GM23248 (cell line): ENCODE measurements around the gene MICAL2. TPM values are rescaled to one million over a fixed set of nuclear protein-coding genes. Genes with fewer than 3 reads are reported as not detected.
A peak's percentile ranks its signal among the peaks of the same experiment; 100 is the strongest.

Experiments
- DNase-seq: peaks from one replicate; pipeline ENCODE4 v3.0.0-alpha.2; 2015
- H2AFZ ChIP-seq: fragments of 200-600 bp; sonication (generic); 2 replicates; pipeline ENCODE4 v1.6.1; 2016; ENCODE audit warnings: antibody characterized with exemption
- H3F3A ChIP-seq: fragments of 200-600 bp; sonication (generic); 2 replicates; pipeline ENCODE4 v1.6.1; 2016; ENCODE audit warnings: mild to moderate bottlenecking, antibody characterized with exemption, mixed run types; ENCODE audit not compliant: insufficient read depth
- H3K27ac ChIP-seq: fragments of 200-600 bp; sonication (generic); 2 replicates; pipeline ENCODE4 v1.5.1; 2016; ENCODE audit warnings: mild to moderate bottlenecking
- H3K27me3 ChIP-seq: fragments of 200-600 bp; sonication (generic); replicated peaks from 2 replicates; pipeline ENCODE4 v1.6.1; 2016; ENCODE audit warnings: mild to moderate bottlenecking; ENCODE audit not compliant: insufficient read depth
- H3K36me3 ChIP-seq: fragments of 200-600 bp; sonication (generic); 2 replicates; pipeline ENCODE4 v1.6.1; 2016; ENCODE audit warnings: low read depth, mild to moderate bottlenecking
- H3K4me1 ChIP-seq: fragments of 200-600 bp; sonication (generic); 2 replicates; pipeline ENCODE4 v1.6.1; 2016; ENCODE audit warnings: mild to moderate bottlenecking; ENCODE audit not compliant: insufficient read depth
- H3K4me2 ChIP-seq: fragments of 200-600 bp; sonication (generic); one replicate; pipeline ENCODE4 v1.6.1; 2016; ENCODE audit warnings: mild to moderate bottlenecking; ENCODE audit not compliant: unreplicated experiment
- H3K4me3 ChIP-seq: fragments of 200-600 bp; sonication (generic); 2 replicates; pipeline ENCODE4 v1.5.1; 2016; ENCODE audit warnings: mild to moderate bottlenecking
- H3K79me2 ChIP-seq: fragments of 200-600 bp; sonication (generic); 2 replicates; pipeline ENCODE4 v1.6.1; 2016; ENCODE audit warnings: mild to moderate bottlenecking; ENCODE audit not compliant: insufficient read depth
- H3K9ac ChIP-seq: fragments of 200-600 bp; sonication (generic); 2 replicates; pipeline ENCODE4 v1.6.1; 2016; ENCODE audit warnings: mild to moderate bottlenecking
- H3K9me2 ChIP-seq: fragments of 200-600 bp; sonication (generic); 2 replicates; pipeline ENCODE4 v1.6.1; 2016; ENCODE audit warnings: mixed run types, mild to moderate bottlenecking, moderate library complexity; ENCODE audit not compliant: insufficient read depth
- H3K9me3 ChIP-seq: fragments of 200-600 bp; sonication (generic); one replicate; pipeline ENCODE4 v1.6.1; 2017; ENCODE audit warnings: low read depth
- H4K20me1 ChIP-seq: fragments of 200-600 bp; sonication (generic); 2 replicates; pipeline ENCODE4 v1.6.0; 2016; ENCODE audit not compliant: insufficient read depth
- EZH2 ChIP-seq: fragments of 200-600 bp; sonication (generic); IDR thresholded peaks from 2 replicates; pipeline ENCODE4 v1.6.1; 2018; ENCODE audit warnings: antibody characterized with exemption, mild to moderate bottlenecking; ENCODE audit not compliant: insufficient read depth, poor library complexity, severe bottlenecking
- EZH2phosphoT487 ChIP-seq: fragments of 200-600 bp; sonication (generic); IDR thresholded peaks from 2 replicates; pipeline ENCODE4 v1.6.1; 2018; ENCODE audit warnings: antibody characterized with exemption, moderate library complexity, mild to moderate bottlenecking, low read depth; ENCODE audit not compliant: insufficient read depth
- WGBS, 2 experiments: methylation state at CpG; one replicate each; pipeline ENCODE4 v1.1.6; 2015 to 2017; ENCODE audit warnings: low lambda C conversion rate in 2 of 2, low coverage in 1 of 2; ENCODE audit errors: missing lambda C conversion rate in 2 of 2; 5-methylcytosine and 5-hydroxymethylcytosine counted together
- in situ Hi-C: fragments of 300-500 bp; cut with MboI; formaldehyde crosslinking; loops from 2 replicates; pipeline ENCODE4 v1.15.0; 2020
- polyA plus RNA-seq: library from polyadenylated mRNA; unstranded; fragments of >200 nt; fragmentation: Nextera tagmentation; extraction: Ambion mirVana; gene quantifications from 2 replicates; pipeline ENCODE4 v1.2.1, GENCODE V29; 2016
- total RNA-seq: library from RNA; depleted of rRNA; stranded (reverse); fragments of >200 nt; shearing (Covaris generic); gene quantifications from 2 replicates; pipeline ENCODE4 v1.2.3, GENCODE V29; 2014

The MICAL2 gene
- total and polyA plus RNA-seq, 2 experiments from 2014 or later = 83.3 to 158 TPM

DNA sequence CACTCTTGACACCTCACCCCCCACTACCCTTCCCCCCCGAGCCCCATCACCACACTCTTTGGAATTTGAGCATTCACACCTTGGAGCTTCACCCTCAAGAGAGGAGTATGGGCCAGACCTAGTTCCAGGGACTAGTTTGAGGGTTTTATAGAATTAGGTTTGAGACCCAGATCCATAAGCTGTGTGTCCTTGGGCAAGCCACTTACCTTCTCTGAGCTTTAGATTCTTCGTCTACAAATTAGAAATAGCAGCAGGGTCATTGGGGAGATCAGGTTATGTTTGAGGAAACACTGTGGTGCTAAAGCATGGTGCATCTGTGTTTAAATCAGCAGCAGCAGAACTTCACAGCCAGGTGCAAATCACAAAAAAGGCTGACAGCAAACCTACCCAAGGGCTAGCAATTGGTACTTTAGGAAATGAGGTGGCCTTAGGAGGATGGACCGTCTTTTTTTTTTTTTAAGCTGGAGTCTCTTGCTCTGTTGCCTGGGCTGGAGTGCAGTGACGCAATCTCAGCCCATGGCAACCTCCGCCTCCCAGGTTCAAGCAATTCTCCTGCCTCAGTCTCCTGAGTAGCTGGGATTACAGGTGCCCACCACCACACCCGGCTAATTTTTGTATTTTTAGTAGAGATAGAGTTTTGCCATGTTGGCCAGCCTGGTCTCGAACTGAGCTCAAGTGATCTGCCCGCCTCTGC is 114.8 kb downstream of the MICAL2 start:
- no peaks in the 10 kb centered on the region for H3K4me1 ChIP-seq
- peaks cover 14% of the 10 kb centered on the region for H3F3A ChIP-seq
- no peak overlapping the region for H3K4me3 ChIP-seq
- no peaks in the 10 kb centered on the region for H3K79me2 ChIP-seq
- no peak overlapping the region for H2AFZ ChIP-seq
- no peak overlapping the region for H3K9ac ChIP-seq
- in situ Hi-C loops = loop anchor here (25.0 kb wide), 1 partner anchor 163 kb away; no protein-coding TSS in a partner anchor
- no peak overlapping the region for H3K4me2 ChIP-seq
- no peaks in the 10 kb centered on the region for H4K20me1 ChIP-seq
- TF ChIP-seq EZH2phosphoT487 (no peak), EZH2 (no peak)
- H3K9me2 ChIP-seq = no peaks in the 10 kb centered on the region
- DNase-seq = no peak
- H3K27ac ChIP-seq = no peak overlapping the region
- H3K9me3 ChIP-seq = no peaks in the 10 kb centered on the region
- 82 to 91% methylated on average over 8 of the region's 8 CpGs for WGBS, 2 experiments
- peaks cover 33% of the 10 kb centered on the region; the same call in 1 of the 2 replicates for H3K36me3 ChIP-seq
- H3K27me3 ChIP-seq = no peaks in the 10 kb centered on the region

DNA sequence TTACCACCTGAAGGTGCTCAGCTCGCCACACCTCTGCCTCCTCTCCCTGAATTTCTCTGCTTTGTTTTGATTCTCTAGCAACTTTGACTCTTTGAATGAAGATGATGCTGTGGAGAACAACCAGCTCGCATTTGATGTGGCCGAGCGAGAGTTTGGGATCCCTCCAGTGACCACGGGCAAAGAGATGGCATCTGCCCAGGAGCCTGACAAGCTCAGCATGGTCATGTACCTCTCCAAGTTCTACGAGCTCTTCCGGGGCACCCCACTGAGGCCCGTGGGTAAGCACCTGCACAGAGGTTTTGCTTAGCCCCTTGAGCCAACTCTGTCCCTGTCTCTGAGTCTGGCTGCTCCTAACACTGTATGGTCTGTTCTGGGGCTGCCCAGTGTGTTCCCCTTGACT is 115.7 kb downstream of the MICAL2 start:
- no peaks in the 10 kb centered on the region for H3K4me1 ChIP-seq
- no peak overlapping the region for H3K9ac ChIP-seq
- peaks cover 42% of the 10 kb centered on the region; the same call in 1 of the 2 replicates for H3K36me3 ChIP-seq
- H2AFZ ChIP-seq = no peak overlapping the region
- no peak for DNase-seq
- H3K79me2 ChIP-seq = no peaks in the 10 kb centered on the region
- in situ Hi-C loops = loop anchor here (25.0 kb wide), 1 partner anchor 164 kb away; no protein-coding TSS in a partner anchor
- H3K9me3 ChIP-seq = no peaks in the 10 kb centered on the region
- TF ChIP-seq EZH2phosphoT487 = no peak
- no peak for TF ChIP-seq EZH2
- H3K4me3 ChIP-seq = no peak overlapping the region
- no peaks in the 10 kb centered on the region for H4K20me1 ChIP-seq
- 94% methylated on average over 8 of the region's 8 CpGs for WGBS, 2 experiments
- H3K27me3 ChIP-seq = no peaks in the 10 kb centered on the region
- no peaks in the 10 kb centered on the region for H3K9me2 ChIP-seq
- peaks cover 22% of the 10 kb centered on the region for H3F3A ChIP-seq
- H3K27ac ChIP-seq = no peak overlapping the region
- no peak overlapping the region for H3K4me2 ChIP-seq

DNA sequence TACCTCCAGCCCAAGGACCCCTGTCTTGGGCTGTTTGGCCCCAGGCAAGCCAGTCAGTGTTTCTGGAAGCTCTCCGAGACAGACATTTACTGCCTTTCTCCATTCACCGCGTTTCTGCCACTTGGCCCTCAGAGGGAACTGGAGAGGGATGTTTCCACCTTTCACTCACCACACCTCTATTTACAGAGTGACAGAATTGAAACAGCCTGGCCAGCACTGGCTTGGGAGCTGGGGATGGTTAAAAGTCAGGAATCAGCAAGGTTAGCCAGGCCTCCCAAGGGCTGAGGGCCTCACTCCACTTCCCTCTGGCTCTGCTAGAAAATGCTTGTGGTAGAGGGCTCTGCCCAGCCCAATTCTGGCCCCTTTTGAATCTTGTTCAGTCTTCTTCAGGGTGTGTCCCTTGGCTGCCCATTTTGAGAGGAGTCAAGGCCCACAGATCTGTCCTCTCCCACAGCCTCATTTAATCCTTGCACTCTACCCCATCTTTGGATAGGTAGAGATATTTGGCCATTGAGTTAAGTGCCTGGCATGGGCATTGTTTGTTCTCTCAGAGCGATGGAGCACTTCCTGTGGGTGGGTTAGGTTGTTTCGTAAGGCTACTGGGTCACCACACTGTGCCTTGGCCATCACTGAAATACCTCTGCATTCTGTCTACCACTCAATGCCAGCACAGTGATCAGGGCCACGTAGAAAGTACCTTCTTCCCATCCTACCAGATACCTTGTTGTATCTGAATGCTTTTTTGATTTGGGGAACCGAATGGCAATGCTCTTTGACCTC is 119.2 kb downstream of the MICAL2 start:
- in situ Hi-C loops = loop anchor here (25.0 kb wide), 1 partner anchor 167 kb away; no protein-coding TSS in a partner anchor
- DNase-seq = no peak
- TF ChIP-seq EZH2phosphoT487 (no peak), EZH2 (no peak)
- H3K36me3 ChIP-seq = peaks cover 45% of the 10 kb centered on the region; the same call in 1 of the 2 replicates
- H4K20me1 ChIP-seq = no peaks in the 10 kb centered on the region
- H2AFZ ChIP-seq = no peak overlapping the region
- no peak overlapping the region; the same call in 1 of the 2 replicates for H3K27ac ChIP-seq
- peaks cover 11% of the 10 kb centered on the region for H3K79me2 ChIP-seq
- WGBS, 2 experiments = 95 to 100% methylated on average over 7 of the region's 7 CpGs
- no peaks in the 10 kb centered on the region for H3K27me3 ChIP-seq
- H3F3A ChIP-seq = peaks cover 55% of the 10 kb centered on the region
- no peak overlapping the region for H3K9ac ChIP-seq
- no peak overlapping the region for H3K4me2 ChIP-seq
- H3K4me1 ChIP-seq = peaks cover 26% of the 10 kb centered on the region
- H3K4me3 ChIP-seq = no peak overlapping the region
- H3K9me3 ChIP-seq = no peaks in the 10 kb centered on the region
- H3K9me2 ChIP-seq = no peaks in the 10 kb centered on the region

DNA sequence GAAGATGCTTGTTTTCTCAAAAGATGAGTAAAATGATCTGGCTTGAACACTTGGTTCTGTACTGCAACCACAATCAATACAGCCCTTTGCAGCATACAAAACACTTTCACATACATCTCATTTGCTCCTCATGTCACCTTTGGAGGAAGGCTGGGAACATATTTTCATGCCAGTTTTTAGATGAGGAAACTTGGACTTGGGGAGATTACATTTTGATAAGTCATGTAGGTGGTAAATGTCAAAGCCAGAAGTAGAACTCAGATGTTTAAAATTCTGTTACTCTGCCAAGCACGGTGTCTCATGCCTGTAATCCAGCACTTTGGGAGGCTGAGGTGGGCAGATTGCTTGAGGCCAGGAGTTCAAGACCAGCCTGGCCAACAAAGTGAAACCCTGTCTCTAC is 121.8 kb downstream of the MICAL2 start:
- Histone ChIP-seq H3K4me2 (peak overlapping the region; percentile 47), H3K27ac (peak overlapping the region; percentile 96), H3K79me2 (peaks cover 20% of the 10 kb centered on the region), H3K9me3 (no peaks in the 10 kb centered on the region), H4K20me1 (no peaks in the 10 kb centered on the region), H2AFZ (no peak overlapping the region), H3K9me2 (no peaks in the 10 kb centered on the region), H3K4me3 (no peak overlapping the region), H3K36me3 (peaks cover 24% of the 10 kb centered on the region; the same call in 1 of the 2 replicates), H3K9ac (peak overlapping the region; percentile 72), H3F3A (peaks cover 53% of the 10 kb centered on the region), H3K27me3 (no peaks in the 10 kb centered on the region), H3K4me1 (peaks cover 26% of the 10 kb centered on the region)
- DNase-seq = peak; percentile 52
- in situ Hi-C loops = loop anchor here (25.0 kb wide), 1 partner anchor 170 kb away; no protein-coding TSS in a partner anchor
- no peak for TF ChIP-seq EZH2
- 29 to 54% methylated on average over 1 of the region's 1 CpG for WGBS, 2 experiments
